DMS153 (cell line): ENCODE data around the gene GOLGA6A.

Source experiments
- DNase-seq: peaks from one replicate; lab custom pipeline; 2025; lab: John Stamatoyannopoulos, UW

The GOLGA6A gene

DNA sequence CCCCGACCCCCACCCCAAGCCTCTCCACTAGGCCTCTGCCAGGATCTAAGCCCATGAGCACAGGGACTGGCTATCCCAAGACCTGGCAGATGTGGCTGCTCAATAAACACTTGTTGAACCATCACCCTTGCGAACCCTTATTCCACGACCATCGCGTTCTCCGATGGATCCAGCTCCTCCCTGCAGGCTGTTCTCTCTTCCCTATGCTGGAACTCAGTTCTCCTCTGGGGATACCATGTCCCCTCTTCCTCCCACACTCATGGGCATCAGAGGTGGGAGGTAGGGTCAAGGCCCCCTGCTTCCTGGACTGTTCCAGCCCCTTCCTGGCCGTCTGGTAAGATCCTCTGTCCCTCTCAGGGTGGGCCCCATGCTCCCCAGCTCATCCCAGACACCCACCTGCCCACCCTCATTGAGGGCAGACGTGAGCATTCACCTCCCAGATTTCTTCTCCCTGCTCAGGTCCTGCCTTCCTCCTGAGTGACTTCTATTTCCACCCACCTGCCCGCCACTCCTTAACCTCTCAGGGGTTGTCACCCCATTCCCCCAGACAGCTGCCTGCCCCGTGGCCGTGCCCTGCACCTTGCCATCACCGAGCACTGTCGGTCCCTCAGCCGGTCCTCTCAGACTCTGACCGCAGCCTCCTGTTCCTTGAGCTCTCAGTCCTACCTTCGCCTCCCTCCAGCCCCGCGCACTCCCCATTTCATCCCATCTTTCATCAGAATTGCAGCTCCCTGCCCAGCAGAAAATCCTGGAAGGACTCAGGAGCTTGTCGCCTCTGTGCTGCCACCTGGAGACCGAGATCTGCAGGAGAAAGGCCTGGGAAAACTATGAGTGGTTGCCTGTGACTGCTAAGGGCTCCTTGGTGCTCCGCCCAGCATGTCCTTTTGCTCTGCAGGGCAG is 45.8 kb downstream of the GOLGA6A start:
- no peak for DNase-seq

DNA sequence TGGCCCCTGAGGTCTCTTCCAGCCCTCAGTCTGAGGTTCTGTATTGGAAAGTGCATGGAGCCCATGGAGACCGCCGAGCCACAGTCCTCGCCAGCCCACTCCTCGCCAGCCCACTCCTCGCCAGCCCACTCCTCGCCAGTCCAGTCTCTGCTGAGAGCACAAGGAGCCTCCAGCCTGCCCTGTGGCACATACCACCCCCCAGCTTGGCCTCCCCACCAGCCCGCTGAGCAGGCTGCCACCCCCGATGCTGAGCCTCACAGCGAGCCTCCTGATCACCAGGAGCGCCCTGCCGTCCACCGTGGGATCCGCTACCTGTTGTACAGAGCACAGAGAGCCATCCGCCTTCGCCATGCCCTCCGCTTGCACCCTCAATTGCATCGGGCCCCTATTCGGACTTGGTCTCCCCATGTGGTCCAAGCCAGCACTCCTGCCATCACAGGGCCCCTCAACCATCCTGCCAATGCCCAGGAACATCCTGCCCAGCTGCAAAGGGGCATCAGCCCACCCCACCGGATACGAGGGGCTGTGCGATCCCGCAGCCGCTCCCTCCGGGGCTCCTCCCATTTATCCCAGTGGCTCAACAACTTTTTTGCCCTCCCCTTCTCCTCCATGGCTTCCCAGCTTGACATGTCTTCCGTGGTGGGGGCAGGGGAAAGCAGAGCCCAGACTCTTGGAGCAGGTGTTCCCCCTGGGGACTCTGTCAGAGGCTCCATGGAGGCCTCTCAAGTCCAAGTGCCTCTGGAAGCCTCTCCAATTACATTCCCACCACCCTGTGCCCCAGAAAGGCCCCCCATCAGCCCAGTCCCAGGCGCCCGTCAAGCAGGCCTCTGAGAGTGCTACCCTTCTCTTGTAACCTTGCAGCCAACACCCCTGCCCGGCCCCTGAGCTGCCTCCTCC is 47.0 kb downstream of the GOLGA6A start:
- DNase-seq: no peak

DNA sequence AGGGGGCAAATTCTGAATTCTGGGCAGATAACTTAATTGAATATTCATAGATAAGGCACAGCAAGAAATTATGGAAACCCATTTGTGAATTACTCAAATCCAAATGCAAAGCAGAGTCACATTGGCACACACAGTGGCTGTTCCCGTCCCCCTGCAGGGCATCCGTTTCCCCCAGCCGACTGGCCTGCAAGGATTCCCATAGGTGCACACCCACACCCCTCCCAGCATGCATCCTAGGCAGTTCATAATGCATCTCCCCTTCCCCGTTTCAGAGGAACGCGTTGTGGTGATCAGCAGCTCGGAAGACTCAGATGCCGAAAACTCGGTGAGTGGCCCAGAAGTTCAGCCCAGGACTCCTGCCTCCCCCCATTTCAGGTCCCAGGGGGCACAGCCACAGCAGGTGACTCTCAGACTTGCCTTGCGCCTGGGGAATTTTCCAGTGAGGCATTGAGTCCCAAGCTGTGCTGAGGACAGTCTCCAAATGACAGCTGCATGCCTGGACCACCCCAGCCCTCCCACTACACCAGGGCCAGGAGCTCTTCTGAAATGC is 48.1 kb downstream of the GOLGA6A start:
- no peak for DNase-seq

DNA sequence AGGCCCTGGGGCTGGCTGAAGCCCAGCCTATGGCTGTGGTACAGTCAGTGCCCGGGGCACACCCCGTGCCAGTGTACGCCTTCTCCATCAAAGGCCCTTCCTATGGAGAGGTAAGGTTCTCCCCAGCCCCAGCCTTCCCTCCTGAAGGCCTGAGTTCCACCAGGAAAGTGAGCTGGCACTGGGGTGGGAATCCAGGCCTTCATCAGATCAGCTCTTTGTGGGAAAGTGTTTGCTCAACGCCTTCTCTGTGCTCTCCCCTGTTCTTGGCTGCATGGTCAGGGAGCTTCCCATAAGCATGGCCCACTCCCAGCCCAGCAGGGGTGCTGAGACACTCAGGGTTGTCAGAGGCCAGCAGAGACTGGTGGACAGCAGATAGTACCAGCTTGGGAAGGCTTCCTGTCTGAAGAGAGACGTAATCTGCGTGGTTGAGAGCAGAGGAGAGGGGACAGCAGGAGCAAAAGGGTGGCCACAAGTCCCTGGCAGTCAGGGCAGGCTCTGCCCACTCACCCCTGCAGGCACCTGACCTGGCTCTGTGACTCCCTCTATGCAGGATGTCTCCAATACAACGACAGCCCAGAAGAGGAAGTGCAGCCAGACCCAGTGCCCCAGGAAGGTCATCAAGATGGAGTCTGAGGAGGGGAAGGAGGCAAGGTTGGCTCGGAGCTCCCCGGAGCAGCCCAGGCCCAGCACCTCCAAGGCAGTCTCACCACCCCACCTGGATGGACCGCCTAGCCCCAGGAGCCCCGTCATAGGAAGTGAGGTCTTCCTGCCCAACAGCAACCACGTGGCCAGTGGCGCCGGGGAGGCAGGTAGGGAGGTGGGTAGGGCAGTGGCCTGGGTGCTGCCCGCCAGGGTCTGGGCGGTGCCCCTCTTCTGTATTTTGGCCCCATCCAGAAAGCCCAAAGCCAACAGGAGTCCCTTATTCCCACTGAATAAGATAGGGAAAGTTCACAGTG is 49.5 kb downstream of the GOLGA6A start:
- no peak for DNase-seq

DNA sequence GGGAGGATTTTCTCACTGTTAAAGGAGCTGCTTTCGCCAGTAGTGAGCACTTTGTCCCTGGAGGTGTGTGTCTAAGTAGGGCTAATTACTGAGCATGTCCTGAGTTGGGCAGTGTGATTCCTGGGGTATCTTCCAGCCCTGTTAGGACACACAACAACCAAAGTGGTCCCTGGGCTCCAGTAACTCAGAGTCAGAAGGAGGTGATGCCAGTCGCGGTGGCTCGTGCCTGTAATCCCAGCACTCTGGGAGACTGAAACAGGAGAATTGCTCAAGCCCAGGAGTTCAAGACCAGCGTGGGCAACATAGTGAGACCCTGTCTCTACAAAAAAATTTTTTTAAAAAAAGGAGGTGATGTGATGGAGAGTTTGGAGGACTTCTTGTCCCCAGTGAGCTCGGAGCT is 50.3 kb downstream of the GOLGA6A start:
- DNase-seq: no peak

DNA sequence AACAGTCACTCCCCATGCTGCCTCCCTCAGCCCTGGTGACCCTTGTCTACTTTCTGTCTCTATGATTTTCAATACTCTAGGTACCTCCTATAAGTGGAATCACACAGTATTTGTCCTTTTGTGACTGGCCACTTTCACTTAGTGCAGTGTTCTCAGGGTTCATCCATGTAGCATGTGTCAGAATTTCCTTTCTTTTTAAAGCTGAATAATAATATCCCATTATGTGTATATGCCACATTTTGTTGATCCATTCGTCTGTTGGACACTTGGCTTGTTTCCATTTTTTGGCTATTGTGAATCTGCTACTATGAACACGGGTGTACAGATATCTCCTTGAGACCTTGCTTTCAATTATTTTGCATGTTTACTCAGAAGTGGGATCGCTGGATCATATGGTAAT is 53.7 kb downstream of the GOLGA6A start:
- no peak for DNase-seq

DNA sequence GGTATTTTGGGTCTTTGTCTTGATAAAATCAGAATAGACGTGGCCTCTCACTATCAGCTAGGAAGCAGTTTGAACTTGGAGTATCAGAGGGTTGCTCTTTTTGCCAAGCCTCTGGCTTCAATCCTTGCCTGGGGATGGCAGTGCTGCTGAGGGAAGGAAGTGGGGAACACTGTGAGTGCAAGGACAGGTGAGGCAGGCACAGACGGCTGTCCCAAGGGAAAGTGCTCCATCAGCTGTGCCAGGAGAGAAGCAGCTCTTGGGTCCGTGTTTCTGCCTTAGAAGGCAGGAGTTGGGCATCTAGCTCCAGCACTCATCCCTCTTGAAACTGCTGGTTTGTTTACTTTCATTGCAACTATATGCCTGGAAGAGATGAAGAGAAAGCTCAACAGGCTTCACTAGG is 54.7 kb downstream of the GOLGA6A start:
- no peak for DNase-seq

DNA sequence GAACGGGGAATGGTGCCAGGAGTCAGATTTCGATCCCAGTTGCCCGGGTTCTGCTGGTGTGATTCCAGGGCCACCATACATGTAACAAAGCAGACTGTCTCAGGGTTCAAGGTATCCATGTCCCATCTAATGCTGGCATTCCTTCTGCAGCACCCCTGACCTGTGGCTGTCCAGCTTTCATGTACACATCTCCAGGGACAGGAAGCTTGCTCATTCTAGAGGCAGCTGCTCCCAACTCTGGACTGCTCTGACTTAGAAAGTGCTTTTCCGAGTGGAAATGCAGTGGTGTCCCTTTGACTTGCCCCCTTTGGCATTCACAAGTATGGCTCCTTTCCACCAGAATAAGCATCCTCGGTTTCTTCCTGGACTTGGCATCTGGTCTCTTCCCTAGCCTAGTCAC is 56.9 kb downstream of the GOLGA6A start:
- DNase-seq: no peak

DNA sequence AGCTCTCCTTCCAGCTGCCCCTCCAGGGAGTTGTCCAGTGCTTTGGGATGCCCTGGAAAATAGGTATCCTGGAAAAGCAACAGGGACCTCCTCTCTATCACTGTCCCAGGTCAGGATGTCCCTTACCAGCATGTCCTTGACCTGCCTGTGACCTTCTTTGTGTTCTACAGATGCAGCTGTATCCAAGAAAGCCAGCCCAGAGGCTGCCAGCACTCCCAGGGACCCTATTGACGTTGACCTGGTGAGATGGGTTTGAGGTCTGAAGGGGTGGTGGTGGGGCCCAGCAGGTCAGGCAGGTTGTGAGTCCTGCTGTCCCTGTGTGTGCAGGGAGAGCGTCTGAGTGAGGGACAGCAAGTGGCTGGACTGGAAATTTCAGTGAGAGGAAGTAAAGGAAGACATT is 57.7 kb downstream of the GOLGA6A start:
- no peak for DNase-seq

DNA sequence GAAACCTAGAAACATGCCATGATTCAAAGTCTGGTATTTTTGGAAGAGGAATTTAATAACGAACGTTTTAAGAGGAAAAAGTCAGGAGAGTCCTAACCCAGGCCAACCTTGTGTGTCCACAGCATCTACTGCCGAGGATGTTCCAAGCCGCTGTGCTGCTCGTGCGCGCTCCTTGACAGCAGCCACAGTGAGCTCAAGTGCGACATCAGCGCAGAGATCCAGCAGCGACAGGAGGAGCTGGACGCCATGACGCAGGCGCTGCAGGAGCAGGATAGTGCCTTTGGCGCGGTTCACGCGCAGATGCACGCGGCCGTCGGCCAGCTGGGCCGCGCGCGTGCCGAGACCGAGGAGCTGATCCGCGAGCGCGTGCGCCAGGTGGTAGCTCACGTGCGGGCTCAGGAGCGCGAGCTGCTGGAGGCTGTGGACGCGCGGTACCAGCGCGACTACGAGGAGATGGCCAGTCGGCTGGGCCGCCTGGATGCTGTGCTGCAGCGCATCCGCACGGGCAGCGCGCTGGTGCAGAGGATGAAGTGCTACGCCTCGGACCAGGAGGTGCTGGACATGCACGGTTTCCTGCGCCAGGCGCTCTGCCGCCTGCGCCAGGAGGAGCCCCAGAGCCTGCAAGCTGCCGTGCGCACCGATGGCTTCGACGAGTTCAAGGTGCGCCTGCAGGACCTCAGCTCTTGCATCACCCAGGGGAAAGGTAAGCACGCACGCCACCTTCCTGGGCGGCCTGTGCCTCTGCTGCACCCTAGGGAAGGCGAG is 59.5 kb downstream of the GOLGA6A start:
- DNase-seq: no peak
